Right atrium auricular region (tissue), 2 donors: ENCODE data around the gene NSG2. TPM values are rescaled to one million over a fixed set of nuclear protein-coding genes. Genes with fewer than 3 reads are reported as not detected.
A peak's percentile ranks its signal among the peaks of the same experiment; 100 is the strongest.

Experiments used
- DNase-seq: peaks from one replicate; pipeline ENCODE4 v3.0.0-alpha.2; 2019; ENCODE audit warnings: low spot score
- H3K27ac ChIP-seq, 2 donors: fragments of 200-600 bp; sonication (generic); 1 replicate in 1 of 2; 2 replicates in 1 of 2; pipeline ENCODE4 v1.5.1; 2016 to 2019
- H3K27me3 ChIP-seq, 2 donors: fragments of 200-600 bp; sonication (generic); one replicate each; pipeline versions ENCODE4 v1.5.1 to v1.6.0; 2017 to 2019
- H3K36me3 ChIP-seq: fragments of 200-600 bp; sonication (generic); one replicate; pipeline ENCODE4 v1.5.1; 2016
- H3K4me1 ChIP-seq, 2 donors: fragments of 200-600 bp; sonication (generic); one replicate each; pipeline versions ENCODE4 v1.5.1 to v1.6.0; 2017 to 2019
- H3K4me3 ChIP-seq, 2 donors: fragments of 200-600 bp; sonication (generic); 1 replicate in 1 of 2; 2 replicates in 1 of 2; pipeline ENCODE4 v1.5.1; 2017 to 2019; ENCODE audit warnings: mild to moderate bottlenecking in 1 of 2, moderate library complexity in 1 of 2
- H3K9me3 ChIP-seq, 2 donors: fragments of 200-600 bp; sonication (generic); one replicate each; pipeline ENCODE4 v1.5.1; 2019
- total RNA-seq, 2 donors: library from RNA; depleted of rRNA; stranded (reverse); fragments of >200 nt; gene quantifications; one replicate each; pipeline ENCODE4 v1.1.0, GENCODE V29; 2016
- TF ChIP-seq, protein P1 (sequence below), 2 donors: fragments of 200-600 bp; sonication (generic); IDR thresholded peaks; one replicate each; pipeline ENCODE4 v1.5.1; 2019; ENCODE audit warnings: antibody characterized with exemption in 2 of 2

The NSG2 gene
- under 1 TPM in 1 of 2 donors, not detected in 1; 0.71 TPM for total RNA-seq

DNA sequence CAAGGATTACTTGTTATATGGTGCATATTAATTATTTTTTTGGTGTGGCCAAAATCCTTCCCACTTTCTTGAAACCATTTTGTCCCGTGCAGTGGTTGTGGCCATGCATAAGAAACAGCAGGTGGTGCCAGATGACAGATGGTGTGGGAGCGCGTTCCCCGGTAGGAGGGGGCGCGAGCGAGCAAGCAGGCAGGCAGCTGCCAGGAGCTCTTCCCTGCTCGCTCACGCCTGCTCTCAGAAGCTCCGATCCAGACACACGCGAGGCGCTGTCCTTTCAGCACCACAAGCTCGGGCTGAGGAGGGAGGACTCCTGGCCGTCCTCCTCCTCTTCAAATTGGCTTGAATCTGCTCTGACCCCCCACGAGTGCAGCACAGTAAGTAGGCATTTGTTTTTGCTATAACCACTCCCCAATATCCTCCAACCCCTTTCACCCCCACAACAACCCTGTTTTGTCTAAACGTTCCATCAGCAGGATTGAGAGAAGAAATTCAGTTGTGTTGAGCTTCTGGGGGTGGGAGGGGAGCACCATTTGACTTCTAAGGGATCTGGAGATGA is at the start of gene NSG2:
TSS of gene NSG2 (plus strand) at position 237 of the 556 bp plus-strand sequence. CDS start 1,050 bp downstream, outside the sequence.
- Histone ChIP-seq H3K4me1 (no peaks in the 10 kb centered on the region), H3K27ac (no peak within 1 kb of the TSS), H3K27me3 (no peaks in the 10 kb centered on the region), H3K4me3 (no peak within 1 kb of the TSS), H3K36me3 (no peaks in the 10 kb centered on the region), H3K9me3 (no peaks in the 10 kb centered on the region)
- DNase-seq = peak; percentile 62
- TF ChIP-seq, protein P1, sequence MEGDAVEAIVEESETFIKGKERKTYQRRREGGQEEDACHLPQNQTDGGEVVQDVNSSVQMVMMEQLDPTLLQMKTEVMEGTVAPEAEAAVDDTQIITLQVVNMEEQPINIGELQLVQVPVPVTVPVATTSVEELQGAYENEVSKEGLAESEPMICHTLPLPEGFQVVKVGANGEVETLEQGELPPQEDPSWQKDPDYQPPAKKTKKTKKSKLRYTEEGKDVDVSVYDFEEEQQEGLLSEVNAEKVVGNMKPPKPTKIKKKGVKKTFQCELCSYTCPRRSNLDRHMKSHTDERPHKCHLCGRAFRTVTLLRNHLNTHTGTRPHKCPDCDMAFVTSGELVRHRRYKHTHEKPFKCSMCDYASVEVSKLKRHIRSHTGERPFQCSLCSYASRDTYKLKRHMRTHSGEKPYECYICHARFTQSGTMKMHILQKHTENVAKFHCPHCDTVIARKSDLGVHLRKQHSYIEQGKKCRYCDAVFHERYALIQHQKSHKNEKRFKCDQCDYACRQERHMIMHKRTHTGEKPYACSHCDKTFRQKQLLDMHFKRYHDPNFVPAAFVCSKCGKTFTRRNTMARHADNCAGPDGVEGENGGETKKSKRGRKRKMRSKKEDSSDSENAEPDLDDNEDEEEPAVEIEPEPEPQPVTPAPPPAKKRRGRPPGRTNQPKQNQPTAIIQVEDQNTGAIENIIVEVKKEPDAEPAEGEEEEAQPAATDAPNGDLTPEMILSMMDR (IDR thresholded peaks at IDR 0.05) = peak; percentile 32 to 75

DNA sequence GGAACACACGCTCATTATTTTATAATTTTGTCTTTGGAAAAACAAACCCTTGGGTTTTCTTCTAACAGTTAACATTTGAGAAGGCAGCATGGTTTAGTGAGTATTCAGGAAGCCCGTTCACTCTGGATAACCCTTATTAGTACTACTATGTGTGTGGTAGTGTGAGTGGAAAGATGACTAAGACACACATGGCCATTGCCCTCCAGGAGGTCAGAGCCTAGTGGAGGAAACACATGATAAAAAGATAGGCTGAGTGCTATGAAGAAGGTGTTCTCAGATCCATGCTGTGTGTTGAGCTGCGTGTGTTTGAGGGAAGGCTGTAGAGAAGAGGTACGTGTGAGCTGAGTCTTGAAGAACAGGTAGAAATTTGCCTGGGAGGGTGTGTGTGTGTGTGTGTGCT is 48.2 kb upstream of the NSG2 start:
- H3K27me3 ChIP-seq = no peaks in the 10 kb centered on the region
- H3K4me3 ChIP-seq = no peak overlapping the region
- H3K36me3 ChIP-seq = no peaks in the 10 kb centered on the region
- H3K27ac ChIP-seq = no peak overlapping the region
- H3K9me3 ChIP-seq = no peaks in the 10 kb centered on the region
- TF ChIP-seq, protein P1 (IDR thresholded peaks at IDR 0.05) = no peak
- no peak for DNase-seq
- no peaks in the 10 kb centered on the region for H3K4me1 ChIP-seq

DNA sequence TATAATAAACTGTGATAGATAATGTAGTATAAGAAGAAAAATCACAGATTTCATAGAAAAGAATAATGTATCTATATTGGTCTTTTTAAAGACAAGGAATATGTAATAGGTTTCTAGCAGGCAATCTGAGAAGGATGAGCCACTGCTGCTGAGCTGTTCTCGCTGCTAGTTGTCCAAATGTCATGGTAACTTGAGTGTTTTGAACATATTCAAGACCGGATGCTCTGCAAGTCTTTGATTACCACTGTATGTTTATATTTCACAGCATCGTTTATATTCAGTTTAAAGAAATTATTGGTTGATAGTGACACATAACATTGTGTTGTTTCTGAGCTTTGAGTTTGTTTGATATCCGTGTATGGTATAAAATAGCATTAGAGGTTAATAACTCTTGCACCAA is 47.0 kb upstream of the NSG2 start:
- TF ChIP-seq, protein P1 (IDR thresholded peaks at IDR 0.05) = no peak
- Histone ChIP-seq H3K4me1 (no peaks in the 10 kb centered on the region), H3K36me3 (no peaks in the 10 kb centered on the region), H3K27me3 (no peaks in the 10 kb centered on the region), H3K27ac (no peak overlapping the region), H3K9me3 (no peaks in the 10 kb centered on the region), H3K4me3 (no peak overlapping the region)
- no peak for DNase-seq

DNA sequence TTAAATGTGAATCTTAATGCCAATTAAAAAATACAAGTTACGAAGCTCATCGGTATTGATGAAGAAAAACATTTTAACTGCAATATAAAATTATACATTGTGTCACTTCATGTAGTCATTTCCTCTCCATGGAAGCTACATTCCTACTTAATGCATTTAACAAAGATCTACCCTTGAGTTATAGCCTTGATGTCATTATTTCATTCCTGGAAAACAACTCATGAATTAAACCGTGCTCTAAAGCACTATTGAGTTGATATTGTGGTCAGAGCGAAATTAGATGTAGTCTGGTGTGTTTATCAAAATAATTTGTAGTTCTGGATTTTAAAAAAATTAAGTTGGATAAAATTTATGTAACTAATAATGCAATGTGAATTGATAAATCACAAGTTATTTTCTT is 45.4 kb upstream of the NSG2 start:
- TF ChIP-seq, protein P1 (IDR thresholded peaks at IDR 0.05) = no peak
- Histone ChIP-seq H3K27ac (no peak overlapping the region), H3K9me3 (no peaks in the 10 kb centered on the region), H3K36me3 (no peaks in the 10 kb centered on the region), H3K4me3 (no peak overlapping the region), H3K4me1 (no peaks in the 10 kb centered on the region), H3K27me3 (no peaks in the 10 kb centered on the region)
- DNase-seq = no peak

- Histone ChIP-seq H3K9me3 (no peaks in the 10 kb centered on the region), H3K27ac (no peak overlapping the region), H3K27me3 (no peaks in the 10 kb centered on the region), H3K4me1 (no peaks in the 10 kb centered on the region), H3K4me3 (no peak overlapping the region), H3K36me3 (no peaks in the 10 kb centered on the region)
- no peak for DNase-seq
- TF ChIP-seq, protein P1 (IDR thresholded peaks at IDR 0.05) = no peak
Measured at GRCh38 chr5:174003795-174004194, 41.7 kb upstream of the NSG2 start.

DNA sequence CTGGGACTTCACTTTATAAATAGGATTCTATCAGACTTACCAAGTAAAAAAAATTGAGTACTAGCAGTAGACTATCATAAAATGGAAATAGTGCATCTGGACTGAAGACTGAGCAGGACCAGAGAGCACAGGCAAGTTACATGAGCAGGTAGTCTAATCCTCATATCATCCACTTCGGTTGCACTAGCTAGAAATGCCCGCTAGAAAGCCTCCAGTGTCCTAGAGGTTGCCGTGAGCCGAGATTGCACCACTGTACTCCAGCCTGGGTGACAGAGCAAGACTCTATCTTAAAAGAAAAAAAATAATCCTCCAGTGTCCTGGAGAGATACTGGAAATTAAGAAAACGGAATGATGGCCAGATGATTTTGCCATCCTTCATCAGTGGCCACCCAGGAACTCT is 36.6 kb upstream of the NSG2 start:
- TF ChIP-seq, protein P1 (IDR thresholded peaks at IDR 0.05) = no peak
- Histone ChIP-seq H3K27ac (no peak overlapping the region), H3K4me1 (no peaks in the 10 kb centered on the region), H3K9me3 (no peaks in the 10 kb centered on the region), H3K36me3 (no peaks in the 10 kb centered on the region), H3K27me3 (no peaks in the 10 kb centered on the region), H3K4me3 (no peak overlapping the region)
- DNase-seq = no peak
